Neural progenitor cell (in vitro differentiated cells): ENCODE measurements around the gene BORCS8.

Experiments
- CTCF ChIP-seq: fragments of 200-600 bp; sonication (generic); IDR thresholded peaks from 2 replicates; pipeline ENCODE4 v1.5.1; 2017; ENCODE audit warnings: antibody characterized with exemption, mild to moderate bottlenecking
- EZH2 ChIP-seq: fragments of 200-600 bp; sonication (generic); IDR thresholded peaks from 2 replicates; pipeline ENCODE4 v1.6.1; 2017; ENCODE audit warnings: antibody characterized with exemption, mild to moderate bottlenecking, moderate library complexity
- EZH2phosphoT487 ChIP-seq: fragments of 200-600 bp; sonication (generic); IDR thresholded peaks from 2 replicates; pipeline ENCODE4 v1.6.1; 2017; ENCODE audit warnings: antibody characterized with exemption

- TF ChIP-seq CTCF (peak; percentile 84), EZH2 (peak; percentile 53), EZH2phosphoT487 (no peak)
Observed at GRCh38 chr19:19224852-19225494, 33.0 kb upstream of the BORCS8 start.
